SK-N-MC (cell line): ENCODE data around the gene PEAK3.

Source experiments
- EZH2 ChIP-seq: fragments of 200-600 bp; sonication (generic); IDR thresholded peaks from one replicate; pipeline ENCODE4 v1.6.1; 2017; ENCODE audit warnings: antibody characterized with exemption
- FOXP2 ChIP-seq: optimal IDR thresholded peaks from 2 replicates; pipeline ENCODE3; 2011; ENCODE audit warnings: mild to moderate bottlenecking, moderate library complexity; ENCODE audit not compliant: insufficient read depth; ENCODE audit errors: extremely low read length, control extremely low read depth
- POLR2AphosphoS5 ChIP-seq: IDR thresholded peaks from 2 replicates; pipeline ENCODE4 v1.6.1; 2012; ENCODE audit warnings: mild to moderate bottlenecking, low read depth, low read length, borderline replicate concordance

GRCh38 chr19:2246014-2246620, 35.9 kb downstream of the PEAK3 start:
- TF ChIP-seq EZH2 (no peak), POLR2AphosphoS5 (no peak), FOXP2 (no peak)
